NCI-H748 treated with DMSO at 0.1 percent for 48 hours (cell line): ENCODE results near the gene CENPX.

ENCODE experiments used
- DNase-seq: peaks from one replicate; lab custom pipeline; 2025; lab: John Stamatoyannopoulos, UW

Gene CENPX

DNA sequence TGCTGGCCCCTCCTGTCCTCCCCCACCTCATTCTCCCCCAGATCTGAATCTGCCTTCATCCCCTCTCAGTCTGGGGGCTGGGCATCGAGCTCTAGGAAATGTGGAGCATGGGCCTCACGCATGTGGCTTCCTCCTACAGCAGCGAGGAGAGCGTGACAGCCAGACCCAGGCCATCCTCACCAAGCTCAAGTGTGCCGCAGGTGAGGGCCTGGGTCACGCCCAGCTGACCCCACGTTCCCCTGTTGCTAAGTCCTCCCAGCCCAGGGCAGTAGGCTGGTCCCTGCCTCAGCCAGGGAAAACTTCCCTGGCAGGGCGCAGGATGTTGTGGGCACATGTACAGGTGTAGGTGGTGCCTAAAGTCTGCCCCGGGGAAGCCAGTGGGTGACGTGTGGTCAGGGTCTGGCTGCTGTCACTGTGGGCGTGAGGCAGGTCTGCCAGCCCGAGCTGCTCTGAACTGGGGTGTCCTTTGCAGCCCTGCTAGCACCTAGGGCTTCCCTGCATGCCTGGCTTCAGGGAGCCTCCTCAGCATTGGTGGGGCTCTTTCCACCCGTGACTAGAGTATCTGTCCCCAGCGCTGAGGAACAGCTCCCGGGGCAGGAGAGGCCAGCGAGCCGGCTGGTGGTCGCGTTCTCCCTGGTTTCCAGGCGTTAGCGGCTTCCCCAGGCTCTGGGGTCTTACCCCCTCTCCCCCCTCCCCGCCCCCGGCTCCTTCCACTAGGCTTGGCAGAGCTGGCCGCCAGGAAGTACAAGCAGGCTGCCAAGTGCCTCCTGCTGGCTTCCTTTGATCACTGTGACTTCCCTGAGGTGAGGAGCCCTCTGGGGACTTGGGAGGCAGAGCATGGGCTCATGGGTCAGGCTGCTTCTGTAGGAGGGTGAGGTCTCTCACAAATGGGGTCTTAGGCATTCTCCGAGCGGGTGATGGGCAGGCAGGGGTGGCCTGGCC is 32.6 kb upstream of the CENPX start:
- no peak for DNase-seq

DNA sequence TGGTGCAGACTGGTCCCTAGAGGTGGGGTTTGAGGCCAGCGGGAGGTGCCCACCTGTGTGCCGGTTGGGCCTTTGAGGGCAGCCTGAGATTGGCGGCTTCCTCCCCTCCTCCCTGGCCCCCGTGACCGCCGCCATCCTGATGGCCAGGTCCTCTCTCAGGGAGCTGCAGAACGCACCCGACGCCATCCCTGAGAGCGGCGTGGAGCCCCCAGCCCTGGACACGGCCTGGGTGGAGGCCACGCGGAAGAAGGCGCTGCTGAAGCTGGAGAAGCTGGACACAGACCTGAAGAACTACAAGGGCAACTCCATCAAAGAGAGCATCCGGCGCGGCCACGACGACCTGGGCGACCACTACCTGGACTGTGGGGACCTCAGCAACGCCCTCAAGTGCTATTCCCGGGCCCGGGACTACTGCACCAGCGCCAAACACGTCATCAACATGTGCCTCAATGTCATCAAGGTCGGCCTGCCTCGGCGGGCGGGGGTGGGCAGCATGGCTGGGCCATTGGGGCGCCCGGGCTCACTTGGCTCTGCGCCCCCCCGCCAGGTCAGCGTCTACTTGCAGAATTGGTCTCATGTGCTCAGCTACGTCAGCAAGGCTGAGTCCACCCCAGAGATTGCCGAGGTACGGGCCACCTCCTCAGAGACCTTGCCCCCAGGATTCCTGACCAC is 31.8 kb upstream of the CENPX start:
- DNase-seq: no peak

DNA sequence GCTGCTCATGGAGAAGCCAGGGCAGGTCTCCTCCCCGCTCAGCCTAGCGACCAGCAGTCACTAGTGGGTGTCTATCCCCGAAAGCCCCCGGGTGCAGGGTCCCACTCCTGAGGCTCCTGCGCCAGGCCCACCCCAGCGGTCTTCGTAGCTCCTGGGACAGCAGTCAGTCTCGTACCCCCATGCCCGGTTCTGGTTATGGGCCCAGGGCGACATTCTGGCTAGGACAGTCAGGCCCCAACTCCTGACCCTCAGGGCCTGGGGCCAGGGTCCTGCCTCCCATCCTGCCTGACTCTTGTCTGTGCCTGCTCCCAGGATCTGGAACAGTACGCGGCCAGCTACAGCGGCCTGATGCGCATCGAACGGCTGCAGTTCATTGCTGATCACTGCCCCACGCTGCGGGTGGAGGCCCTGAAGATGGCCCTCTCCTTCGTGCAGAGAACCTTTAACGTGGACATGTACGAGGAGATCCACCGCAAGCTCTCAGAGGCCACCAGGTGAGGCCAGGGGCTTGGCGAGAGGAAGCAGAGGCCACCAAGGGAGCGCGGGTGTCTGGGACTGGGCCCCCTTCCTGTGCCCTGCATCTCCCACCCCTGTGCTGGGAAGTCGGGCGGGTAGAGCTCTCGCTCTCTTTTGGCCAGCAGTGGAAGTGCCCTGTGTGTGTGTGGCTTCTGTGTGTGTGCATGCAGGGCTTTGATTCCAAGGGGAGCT is 31.0 kb upstream of the CENPX start:
- DNase-seq: no peak

DNA sequence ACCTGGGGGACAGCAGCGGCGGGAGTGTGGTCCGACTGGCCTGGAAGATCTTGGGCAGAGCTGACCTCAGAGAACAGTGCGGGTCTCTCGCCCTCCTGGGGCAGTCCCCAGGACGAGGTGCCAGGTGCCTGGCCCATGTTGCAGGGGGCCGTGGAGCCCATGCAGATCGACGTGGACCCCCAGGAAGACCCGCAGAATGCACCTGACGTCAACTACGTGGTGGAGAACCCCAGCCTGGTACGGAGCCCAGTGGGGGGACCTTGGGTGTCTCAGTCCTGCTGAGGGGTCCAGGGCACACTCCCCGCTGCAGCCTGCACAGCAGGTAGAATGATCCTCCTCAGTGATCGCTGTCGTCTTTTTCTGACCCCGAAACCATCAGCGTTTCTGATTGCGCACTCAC is 30.5 kb upstream of the CENPX start:
- DNase-seq: no peak

DNA sequence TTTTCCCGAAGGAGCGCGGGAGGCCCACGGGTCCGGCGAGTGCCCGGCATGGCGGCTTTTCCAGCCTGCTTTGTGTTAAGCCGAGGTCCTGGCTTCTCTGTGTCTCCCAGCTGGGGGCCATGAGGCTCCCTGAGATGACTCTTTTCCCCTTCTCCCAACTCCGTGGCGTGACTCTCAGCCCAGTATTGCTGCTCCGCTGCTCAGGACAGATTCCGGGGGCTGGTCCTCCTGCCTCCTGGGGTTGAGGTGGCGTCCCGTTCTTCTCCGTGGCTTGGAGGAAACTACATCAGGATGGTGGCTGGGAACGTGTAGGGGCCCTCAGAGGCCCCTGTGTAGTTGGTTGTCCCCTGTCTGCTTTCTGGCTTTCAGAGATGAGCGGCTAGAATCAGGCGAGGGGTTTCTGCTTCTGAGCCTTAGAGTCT is 30.0 kb upstream of the CENPX start:
- no peak for DNase-seq

DNA sequence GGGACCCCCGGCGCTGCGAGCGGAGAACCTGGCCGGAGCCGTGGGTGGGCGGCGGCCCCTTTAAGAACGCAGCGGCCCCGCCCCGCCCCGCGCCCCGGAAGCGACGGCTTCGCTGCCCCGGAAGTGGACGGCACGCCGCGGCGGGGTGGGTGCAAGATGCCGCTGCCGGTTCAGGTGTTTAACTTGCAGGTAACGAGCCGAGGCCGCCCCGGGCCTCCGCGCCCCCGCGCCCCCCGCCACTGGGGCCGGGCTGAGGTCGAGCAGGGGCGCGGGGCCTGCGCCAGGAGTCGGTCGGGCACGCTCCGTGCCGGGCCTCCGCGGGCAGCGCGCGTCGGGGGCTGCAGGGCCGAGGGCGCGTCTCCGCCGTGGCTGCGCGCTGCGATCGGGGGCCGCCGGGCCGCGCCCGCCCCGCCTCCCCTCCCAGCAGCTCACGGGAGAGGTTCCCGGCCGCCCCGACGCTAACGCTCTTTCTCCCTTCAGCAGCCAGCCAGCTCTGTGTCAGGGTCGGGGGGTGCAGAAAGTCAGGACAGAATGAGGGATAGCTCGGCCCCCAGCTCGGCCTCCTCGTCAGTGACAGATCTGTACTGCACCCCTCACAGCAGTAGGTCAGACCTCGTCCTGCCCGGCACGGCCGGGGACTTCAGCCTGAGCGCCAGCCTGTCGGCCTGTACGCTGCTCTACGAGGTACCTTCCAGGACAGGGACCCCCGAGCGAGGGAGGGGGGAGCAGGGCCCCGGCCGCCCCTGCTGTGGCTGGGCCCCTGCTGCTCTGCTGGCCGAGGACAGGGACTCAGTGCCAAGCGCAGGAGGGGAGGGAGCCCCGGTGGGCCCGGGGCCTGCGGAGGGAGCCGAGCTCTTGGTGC is 29.3 kb upstream of the CENPX start, which contains the start of the genes GPS1 and RFNG:
Gene GPS1 (plus strand): TSS at position 123 of the 862 bp plus-strand sequence. CDS start 34 bp downstream, at position 157.
Gene RFNG (minus strand): TSS at position 36 of the 862 bp plus-strand sequence. CDS start 45 bp downstream, outside the sequence.
- DNase-seq: peak; percentile 41

DNA sequence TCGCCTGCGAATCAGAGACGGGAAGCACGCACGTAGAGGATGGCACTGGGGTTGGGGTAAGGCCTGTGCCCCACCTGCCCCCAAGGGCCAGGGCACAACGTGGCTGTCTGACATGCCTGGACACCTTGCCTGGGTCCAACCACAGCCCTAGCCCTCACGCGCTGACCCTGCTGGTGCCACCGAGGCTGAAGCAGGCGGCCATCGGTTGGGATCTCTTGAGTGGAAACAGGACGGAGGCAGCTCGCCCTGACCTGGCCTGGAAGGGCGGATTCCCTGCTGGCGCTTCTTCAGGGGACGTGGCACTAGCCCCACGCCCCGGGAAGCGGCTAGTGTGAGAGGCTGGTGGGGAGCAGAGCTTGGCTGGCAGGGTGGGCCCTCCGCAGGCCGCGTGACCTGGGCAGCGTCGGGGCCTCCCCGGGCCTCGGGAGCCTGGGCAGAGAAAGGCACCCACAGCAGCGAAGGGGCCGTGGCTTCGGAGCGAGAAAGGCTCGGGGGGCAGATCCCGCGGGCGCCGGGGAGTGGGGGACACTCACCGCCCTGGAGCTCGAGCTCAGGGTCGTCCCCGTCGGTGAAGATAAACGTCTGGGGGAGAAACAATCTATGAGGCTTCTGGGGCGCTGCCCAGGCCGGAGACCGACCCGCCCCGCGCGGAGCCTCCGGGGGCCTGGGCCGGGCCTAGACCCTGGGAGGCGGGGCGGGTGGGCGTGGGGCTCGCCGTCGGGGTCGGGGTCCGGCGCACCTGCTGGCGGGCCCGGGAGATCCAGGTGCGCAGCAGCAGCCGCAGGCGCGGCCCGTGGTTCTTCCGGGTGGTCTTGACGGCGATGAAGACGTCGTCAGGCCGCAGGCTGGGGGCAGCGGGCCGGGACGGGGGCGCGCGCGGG is 28.3 kb upstream of the CENPX start:
- no peak for DNase-seq

DNA sequence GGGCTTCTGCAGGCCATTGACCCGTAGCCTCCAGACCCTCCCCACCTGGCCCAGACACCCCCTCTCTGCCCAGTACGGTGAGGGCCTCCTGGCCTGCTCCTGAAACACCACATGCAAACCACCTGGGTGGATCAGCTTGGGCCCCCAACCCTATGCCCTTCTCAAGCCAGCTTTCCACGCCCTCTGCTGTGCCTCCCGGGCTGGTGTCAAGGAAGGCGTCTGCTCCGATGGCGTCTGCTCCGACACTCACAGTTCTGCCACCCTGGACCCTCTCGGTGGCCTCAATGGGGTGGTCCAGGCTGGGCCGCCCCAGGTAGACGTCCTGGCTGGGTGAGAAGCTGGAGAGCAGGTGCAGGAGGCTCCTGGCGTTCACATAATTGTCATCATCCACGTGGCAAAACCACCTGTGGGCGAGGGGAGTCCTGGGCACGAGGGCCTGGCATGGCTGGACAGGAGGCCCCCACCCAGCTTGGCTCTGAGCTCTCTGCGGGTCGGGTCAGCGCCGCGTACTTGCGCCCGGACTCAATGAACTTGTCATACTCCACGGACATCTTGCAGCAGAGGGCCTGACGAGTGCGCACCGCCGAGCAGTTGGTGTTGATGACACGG is 27.6 kb upstream of the CENPX start:
- DNase-seq: no peak

DNA sequence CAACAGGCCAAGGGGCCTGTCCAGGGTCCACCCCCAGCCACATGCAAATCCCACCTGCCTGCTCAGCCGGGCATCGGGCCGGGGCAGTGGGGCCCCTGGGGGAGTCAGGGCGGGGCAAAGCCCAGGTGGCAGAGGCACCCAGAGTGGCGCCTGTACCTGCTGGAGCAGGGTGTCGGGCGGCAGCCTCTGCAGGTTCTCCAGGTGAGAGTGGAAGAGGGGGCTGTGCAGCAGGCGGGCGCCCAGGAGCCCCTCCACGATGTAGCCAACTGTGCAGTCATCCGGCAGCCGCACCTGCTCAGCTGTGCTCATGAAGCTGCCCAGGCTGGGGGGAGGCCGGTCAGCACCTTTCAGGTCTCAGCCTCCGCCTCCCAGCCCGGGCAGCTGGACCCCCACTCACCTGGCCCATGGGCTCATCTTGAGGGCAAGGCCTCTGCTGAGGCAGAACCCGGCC is 26.9 kb upstream of the CENPX start:
- DNase-seq: no peak

DNA sequence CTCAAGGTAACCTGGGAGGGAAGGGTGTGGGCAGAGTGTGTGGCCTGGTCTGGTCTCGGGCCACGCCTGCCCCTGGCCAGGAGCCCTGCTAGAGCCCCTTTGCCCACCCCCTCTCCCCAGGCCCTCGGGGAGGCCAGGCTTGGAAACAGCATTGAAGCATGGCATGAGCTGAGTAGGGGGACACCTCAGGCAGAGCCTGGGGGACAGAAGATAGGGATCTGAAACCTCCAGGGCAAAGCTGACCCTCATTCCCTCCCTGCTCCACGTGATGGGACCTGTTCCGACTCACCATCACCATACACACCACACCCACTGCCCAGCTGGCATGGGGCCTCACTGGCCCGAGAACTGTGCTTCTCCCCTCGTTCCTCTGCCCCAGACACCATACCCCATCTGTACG is 26.4 kb upstream of the CENPX start:
- DNase-seq: no peak

DNA sequence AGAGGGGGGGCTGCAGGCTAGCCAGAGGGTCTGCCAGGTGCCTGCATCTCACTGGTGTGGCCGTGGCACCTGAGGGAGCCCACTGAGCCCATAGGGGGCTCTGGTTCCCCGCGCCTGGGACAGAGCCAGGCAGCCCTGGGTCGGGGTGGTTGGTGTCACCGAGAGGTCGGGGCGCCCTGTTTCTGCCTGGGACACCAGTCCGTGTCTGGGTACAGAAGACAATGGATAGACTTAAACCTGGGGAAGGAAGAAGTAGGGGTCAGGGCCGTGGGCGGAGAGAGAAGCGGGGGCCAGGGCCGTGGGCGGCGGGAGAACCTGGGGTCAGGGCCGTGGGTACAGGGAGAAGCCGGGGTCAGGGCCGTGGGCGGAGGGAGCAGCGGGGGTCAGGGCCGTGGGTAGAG is 25.9 kb upstream of the CENPX start:
- DNase-seq: no peak

DNA sequence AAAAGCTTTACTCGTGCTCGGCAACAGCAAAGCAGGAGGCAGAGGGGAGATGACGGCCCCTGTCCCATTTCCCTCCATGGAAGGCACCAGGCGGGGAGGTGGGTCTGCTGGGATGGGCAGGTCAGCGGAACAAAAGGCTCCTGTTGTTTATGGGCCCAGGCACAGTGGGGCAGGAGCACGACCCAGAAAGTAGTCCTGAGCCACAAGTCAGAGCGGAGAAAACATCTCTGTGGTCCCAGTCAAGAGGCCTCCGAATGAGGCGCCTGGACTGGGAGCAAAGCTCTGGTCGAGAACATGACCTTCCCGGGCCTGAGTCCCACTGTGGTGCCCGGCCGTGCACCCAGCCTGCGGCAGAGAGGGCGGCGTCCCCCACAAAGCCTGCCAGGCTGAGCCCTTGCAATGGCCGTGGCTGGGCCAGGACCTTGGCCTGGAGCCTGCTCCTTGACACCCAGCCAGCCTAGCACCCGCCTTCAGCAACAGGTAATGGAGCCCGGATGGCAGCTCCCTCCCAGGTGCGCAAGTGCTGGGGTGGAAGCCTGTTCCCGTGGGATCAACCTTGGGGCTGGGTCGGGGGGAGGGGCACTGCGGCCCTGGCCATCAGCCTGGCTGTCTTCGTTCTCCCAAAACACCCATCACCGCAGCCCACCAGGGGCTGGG is 25.4 kb upstream of the CENPX start:
- DNase-seq: no peak

DNA sequence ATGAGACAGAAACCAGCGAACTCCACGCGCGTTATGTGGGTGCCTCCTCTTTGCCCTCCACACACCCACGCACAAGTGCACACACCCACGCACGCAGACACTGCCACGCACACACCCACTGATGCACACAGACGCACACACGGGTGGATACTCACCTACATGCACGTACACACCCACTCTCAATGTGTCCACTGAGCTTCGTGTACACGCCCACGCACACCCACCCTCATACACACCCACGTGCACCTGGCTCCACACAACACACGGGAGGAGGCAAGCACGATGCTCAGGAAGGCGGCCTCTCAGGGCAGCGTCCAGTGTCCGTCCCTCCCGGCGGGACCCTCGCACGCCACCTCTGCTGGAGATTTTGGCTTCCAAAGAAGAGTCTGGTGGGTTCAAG is 24.7 kb upstream of the CENPX start:
- no peak for DNase-seq

DNA sequence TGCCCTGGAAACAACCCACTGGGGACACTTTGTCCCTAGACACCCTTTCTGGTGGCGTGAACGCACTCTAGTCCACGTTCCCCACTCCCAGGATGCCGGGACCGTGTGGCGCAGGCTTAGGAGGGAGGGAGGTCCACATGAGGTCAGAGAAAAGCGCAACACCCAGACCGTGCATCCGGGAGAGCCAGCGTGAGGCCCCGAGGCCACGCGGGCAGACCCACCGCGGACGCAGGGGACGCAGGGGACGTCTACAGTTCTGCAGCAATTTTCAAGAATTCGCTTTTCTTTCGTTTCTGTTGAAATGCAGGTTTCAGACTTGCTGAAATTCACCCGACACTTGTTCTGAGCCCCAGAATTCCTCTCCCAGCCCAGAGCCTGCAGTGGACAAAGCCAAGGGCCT is 24.2 kb upstream of the CENPX start:
- no peak for DNase-seq

DNA sequence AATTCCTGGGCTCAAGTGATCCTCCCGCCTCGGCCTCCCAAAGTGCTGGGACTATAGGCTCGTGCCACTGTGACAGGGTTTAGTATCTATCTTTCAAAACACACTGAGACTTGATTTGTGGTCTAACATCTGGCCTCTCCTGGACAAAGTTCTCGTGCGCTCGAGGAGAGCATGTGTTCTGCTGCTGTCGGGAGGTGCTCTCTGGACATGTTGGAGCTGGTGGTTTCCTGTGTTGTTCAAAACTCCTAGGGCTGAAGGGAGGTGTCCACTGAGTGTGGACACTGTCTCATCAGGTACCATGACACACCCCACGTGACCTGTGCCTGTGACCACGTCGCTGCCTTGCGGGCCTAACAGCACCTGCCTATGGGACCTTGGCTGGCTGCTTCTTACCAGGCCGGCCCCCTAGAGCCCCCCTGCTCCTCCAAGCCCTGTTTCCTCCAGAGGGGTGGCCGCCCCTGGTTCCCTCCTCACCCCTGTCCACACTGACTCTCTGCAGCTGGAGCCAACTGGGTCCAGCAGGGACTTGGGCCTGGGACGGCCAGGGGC is 23.3 kb upstream of the CENPX start:
- DNase-seq: no peak

DNA sequence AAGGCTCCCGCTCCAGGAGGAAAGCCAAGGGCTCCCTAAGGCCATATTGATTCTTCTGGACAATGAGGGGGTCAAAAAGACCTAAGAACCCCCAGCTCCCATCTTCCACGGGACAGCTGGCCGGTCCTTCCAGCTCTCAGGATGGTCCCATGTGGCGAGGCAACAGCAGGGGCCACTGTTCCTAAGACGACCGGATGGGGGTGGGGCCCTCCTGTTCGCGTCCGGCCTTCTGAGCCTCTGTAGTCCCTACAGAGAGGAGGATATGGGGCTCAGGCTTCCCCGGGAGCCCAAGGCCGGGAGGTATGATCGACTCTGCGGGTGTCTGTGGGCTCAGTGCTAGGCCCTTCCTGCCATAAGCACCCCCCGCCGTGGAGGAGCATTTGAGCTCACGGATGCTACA is 20.8 kb upstream of the CENPX start:
- no peak for DNase-seq

DNA sequence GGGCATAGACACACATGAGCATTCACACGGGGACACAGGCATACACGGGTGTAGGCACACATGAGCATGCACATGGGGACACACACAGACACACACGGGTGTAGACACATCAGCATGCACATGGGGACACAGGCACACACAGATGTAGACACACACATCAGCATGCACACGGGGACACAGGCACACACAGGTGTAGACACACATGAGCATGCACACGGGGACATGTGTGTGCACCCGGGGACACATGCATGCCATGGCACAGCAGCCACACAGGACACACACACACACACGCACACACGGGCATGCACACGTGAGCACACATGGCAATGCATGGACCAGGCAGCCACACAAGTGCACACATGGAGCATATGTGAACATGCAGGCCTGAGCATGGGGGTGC is 20.0 kb upstream of the CENPX start:
- DNase-seq: no peak

DNA sequence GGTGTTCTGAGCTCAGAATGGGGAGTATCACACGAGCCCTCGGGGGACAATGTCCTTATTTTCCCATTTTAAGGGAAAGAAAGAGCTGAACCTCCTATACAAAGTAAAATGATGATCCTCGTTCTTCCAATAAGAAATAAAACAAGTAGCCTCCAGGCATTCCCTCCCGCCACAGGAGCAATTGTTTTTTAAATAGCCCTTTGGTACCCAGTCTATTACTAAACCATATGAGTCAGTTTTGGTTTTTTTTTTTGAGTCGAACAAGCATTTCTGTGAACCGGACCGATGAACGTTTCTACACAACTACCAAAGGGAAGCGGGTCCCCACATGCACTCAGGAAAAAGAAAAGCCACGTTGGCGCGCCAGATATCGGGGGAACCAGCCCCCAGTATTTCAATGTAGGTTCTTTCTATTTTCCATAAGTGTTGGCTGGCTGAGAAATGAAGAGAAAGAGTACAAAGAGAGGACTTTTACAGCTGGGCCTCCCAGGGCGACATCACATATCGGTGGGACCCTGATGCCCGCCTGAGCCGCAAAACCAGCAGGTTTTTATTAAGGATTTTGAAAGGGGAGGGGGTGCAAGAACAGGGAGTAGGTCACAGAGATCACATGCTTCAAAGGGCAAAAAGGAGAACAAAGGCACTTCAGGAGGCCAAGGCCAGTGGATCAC is 18.6 kb upstream of the CENPX start:
- no peak for DNase-seq
